ENCODE measurements around the gene PTHLH.
A peak's percentile ranks its signal among the peaks of the same experiment; 100 is the strongest.

The PTHLH gene

GRCh38 chr12:27934276-27934675 is 38.3 kb downstream of the PTHLH start:
- DNase-seq: no peak

DNA sequence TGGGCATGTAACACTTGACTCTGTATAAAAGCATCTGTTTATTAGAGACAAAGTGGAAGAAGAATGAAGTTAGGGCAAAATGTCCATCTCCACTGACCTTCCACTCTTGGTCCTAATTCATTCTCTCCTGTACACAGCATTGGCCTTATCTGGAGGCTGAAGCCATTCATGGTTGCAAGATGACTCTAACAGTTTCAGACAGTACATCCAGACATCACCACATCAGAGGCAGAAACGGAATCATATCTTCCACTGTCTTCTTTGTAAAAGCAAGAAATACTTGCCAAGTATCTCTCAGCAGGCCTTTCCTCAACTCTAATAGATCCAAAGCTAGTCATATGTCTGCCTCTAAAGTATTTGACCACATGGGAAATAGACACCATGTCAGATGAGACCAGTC is 41.1 kb downstream of the PTHLH start:
- DNase-seq: no peak

DNA sequence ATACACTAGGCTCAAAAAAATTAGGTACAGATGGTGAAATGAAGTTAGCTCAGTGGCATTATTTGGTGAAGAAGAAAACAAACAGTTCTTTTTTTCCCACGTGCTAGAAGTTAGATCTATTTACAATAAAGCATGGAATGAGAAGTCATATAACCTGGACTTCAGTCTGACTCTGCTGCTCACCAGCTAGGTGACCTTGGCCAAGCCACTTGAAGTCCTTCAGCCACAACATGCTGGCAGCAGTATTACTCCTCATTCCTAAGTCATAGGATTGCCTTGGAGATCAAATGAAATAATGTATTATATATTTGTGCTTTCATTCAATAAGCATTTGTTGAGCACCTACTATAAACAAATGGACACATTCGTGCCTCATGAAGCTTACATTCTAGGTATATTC is 45.2 kb downstream of the PTHLH start:
- DNase-seq: no peak

GRCh38 chr12:27924350-27925135 is 48.0 kb downstream of the PTHLH start:
- no peak for DNase-seq

DNA sequence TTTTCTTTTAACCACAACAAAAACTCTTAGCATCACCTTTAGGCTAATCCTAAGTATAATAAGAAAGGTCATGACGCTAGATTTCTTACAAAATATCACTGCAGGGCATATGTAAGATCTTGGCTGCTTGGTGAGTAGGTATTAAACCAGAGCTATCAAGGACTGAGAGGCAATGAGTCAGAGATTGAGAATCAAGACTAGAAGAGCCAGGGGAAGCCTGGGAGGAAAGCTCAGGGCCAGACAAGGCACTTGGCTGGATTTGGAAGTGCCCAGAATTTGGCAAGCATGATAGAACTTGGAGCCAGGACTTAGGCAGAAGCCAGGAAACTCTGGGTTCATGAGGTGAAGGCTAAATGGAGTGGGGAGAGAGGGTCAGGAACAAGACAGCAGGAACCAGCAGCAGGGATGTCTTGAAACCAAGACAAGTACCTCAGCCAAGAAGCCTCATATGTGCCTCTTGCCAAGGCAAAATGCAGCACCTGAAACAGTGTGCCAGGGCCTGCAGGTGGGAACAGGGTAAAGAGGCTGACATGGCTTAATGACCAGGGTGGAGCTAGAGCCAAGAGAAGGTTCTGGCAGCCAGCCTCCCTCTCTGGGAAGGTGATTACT is 49.9 kb downstream of the PTHLH start:
- peak; percentile 30 to 63 for DNase-seq

DNA sequence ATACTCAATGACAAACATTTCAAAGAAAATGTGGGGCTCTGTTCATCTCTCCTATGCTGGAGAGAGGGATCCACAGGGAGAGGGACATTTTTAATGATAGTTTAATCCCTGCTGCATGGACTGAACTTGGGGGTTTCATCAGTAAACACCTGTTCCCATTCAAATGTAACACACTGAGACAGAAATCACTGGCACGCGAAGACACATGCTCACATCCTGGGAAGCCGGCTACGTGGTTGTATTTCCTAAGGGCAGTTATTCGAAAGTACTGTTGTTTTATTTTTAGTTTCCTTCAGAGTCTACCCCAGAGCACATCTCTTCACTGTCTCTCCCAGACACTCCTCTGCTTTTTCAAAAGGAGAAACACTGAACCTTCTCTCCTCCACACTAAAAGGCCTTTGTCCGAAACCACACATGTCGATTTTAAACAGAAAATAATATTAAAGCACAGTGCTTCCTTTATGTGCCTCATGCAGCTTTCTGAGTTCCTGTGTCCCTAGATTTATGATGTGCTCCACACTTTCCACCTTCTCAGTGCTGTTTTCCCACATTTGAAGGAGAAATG is 52.8 kb downstream of the PTHLH start:
- no peak for DNase-seq

DNA sequence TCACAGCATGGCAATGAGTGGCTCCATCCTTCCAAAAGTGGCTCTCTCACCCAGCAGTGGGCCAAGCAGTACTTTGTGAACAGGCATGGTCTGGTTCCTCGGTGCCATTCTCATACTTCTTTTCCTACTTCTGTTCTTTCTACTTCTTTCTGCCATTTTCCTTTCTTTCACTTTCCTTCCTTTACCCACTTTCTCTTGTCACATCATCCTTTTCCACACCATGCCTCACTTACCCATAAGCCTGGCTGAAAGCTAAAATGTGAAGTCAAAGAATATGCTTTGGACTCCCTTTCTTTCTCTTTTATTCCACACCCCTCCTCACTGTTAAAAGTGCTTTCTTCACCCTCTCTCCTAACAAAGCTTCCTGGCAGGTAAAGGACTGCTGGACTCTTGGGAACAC is 57.0 kb downstream of the PTHLH start:
- no peak for DNase-seq

GRCh38 chr12:27915021-27915420 is 57.5 kb downstream of the PTHLH start:
- no peak for DNase-seq

GRCh38 chr12:27913999-27914614 is 58.4 kb downstream of the PTHLH start:
- no peak for DNase-seq

DNA sequence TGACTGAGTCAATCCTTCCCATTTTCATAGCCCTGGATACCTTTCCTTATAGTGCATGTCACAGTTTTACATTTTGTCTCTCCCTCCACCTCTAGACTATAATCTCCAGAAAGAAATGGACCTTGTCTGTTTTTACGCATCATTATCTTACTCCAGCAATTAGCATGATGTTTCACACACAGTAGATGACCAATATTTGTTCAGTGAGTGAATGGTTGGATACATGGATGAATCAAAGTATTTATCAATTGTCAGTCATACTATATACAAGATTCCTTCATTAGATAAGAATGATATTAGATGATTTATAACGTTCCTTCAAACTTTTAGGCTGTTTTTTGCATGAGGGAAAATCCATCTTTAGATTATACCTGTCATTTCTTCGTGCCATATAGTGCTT is 61.1 kb downstream of the PTHLH start:
- no peak for DNase-seq
